ENCODE measurements around the gene NARS2. TPM values are rescaled to one million over a fixed set of nuclear protein-coding genes. Genes with fewer than 3 reads are reported as not detected.

NARS2 gene
- total and polyA plus RNA-seq, 10 of the 15 experiments (the other 5 are each of a cell fraction or from before 2014, with no cell fraction given): 22.2 to 45.3 (median 36.3) TPM

DNA sequence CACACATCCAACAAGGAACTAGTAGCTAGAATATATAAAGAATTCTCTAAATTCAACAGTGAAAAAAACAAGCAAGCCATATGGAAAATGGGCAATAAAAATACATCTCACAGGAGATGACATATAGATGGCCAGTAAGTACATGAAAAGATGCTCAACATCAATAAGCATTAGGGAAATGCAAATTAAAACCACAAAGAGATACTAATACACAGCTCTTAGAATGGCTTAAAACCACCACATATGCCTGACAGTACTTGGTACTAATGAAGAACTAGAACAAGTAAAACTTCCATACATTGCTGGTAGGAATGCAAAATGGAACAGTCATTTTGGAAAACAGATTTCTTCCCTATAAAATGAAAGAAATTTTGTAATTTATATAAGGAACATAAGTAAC, 85.5 kb downstream of the NARS2 start:
- POLR2A ChIA-PET: no interaction called here
- BruUV-seq (replicated peaks): no TSS peak
- intact Hi-C loops (cut with micrococcal nuclease; ENCODE audit: unreplicated experiment): no loop called here
- Histone ChIP-seq H3K9me3 (replicated peaks; ENCODE audit: control insufficient read depth, insufficient read depth, low read length) (no peaks in the 10 kb centered on the region; the same call in 2 of the 3 replicates), H3K9ac (ENCODE audit: control insufficient read depth, insufficient read depth, low read length) (no peak overlapping the region), H3K79me2 (ENCODE audit: control insufficient read depth, insufficient read depth, low read length) (no peaks in the 10 kb centered on the region), H3K4me2 (ENCODE audit: control insufficient read depth, insufficient read depth) (no peak overlapping the region), H3K27me3 (replicated peaks in 1 of 2; ENCODE audit: control insufficient read depth in 2 of 2, insufficient read depth in 2 of 2, low read length in 1 of 2) (no peaks in the 10 kb centered on the region), H3K36me3 (ENCODE audit: control insufficient read depth in 2 of 2, insufficient read depth in 2 of 2, low read length in 1 of 2) (peaks cover 2 to 6% of the 10 kb centered on the region in 2 experiments), H3K4me1 (ENCODE audit: control insufficient read depth, insufficient read depth, low read length) (no peaks in the 10 kb centered on the region), H3K27ac (ENCODE audit: control insufficient read depth, insufficient read depth) (no peak overlapping the region), H3K4me3 (no peak overlapping the region), H2AFZ (ENCODE audit: control insufficient read depth, low read depth, low read length) (no peak overlapping the region), H4K20me1 (ENCODE audit: control insufficient read depth, insufficient read depth) (no peaks in the 10 kb centered on the region)
- ATAC-seq (no peak), FAIRE-seq (no peak), DNase-seq (ENCODE audit: low read depth, low spot score) (no peak)
- CTCF ChIA-PET: interaction anchor here (0.8 to 1.3 kb wide), 3 partner anchors 73 to 76 kb away, joined by 3 to 6 read pairs (median 3); no protein-coding TSS in a partner anchor
- in situ Hi-C loops (cut with MboI): no loop called here
- SMC1A ChIA-PET (ENCODE audit: uncharacterized antibody, unreplicated experiment): interaction anchor here (1.5 kb wide), 1 partner anchor 25 kb away, joined by 4 read pairs; no protein-coding TSS in a partner anchor
- RAD21 ChIA-PET (ENCODE audit: unreplicated experiment): interaction anchor here (1.4 kb wide), 1 partner anchor 27 kb away, joined by 3 read pairs; no protein-coding TSS in a partner anchor
- TF ChIP-seq ATF7 (IDR thresholded peaks at IDR 0.05; ENCODE audit: low read depth): no peak
- TF ChIP-seq SMARCA5 (IDR thresholded peaks at IDR 0.05): no peak
- peak; percentile 44; the same call in 1 of the 2 replicates for TF ChIP-seq RUNX3 (IDR thresholded peaks at IDR 0.05; ENCODE audit: low read length)
- no peak for TF ChIP-seq DPF2 (IDR thresholded peaks at IDR 0.05)
- TF ChIP-seq KAT2A (conservative IDR thresholded peaks at IDR 0.05; ENCODE audit: control insufficient read depth, low read depth, low read length): no peak
- TF ChIP-seq FOXK2 (IDR thresholded peaks at IDR 0.05): no peak

DNA sequence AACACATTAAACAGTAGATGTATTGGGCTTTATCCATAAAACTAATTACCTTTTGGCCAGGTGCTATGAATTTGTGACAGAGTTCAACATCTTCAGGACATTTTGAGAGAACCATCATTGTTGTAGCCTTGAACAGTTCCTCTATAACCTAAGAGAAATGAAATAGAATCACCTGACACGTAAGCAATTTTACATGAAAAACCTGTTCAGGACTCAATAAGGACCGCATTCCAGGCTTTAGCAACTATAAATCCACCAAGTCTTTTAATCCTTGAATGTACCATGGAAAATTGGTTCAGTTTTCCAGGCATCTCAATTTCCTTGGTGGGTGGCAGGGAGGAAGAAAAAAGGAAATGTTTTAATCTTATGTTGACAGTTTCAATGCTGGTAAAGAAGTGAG, 96.1 kb downstream of the NARS2 start:
- in situ Hi-C loops (cut with MboI) (no loop called here), intact Hi-C loops (cut with micrococcal nuclease; ENCODE audit: unreplicated experiment) (no loop called here)
- Histone ChIP-seq H3K36me3 (ENCODE audit: control insufficient read depth in 2 of 2, insufficient read depth in 2 of 2, low read length in 1 of 2) (no peaks in the 10 kb centered on the region; a peak in 2 of 4 replicates), H2AFZ (ENCODE audit: control insufficient read depth, low read depth, low read length) (no peak overlapping the region), H3K27me3 (replicated peaks in 1 of 2; ENCODE audit: control insufficient read depth in 2 of 2, insufficient read depth in 2 of 2, low read length in 1 of 2) (no peaks in the 10 kb centered on the region), H3K4me1 (ENCODE audit: control insufficient read depth, insufficient read depth, low read length) (no peaks in the 10 kb centered on the region), H3K4me3 (no peak overlapping the region), H3K27ac (ENCODE audit: control insufficient read depth, insufficient read depth) (no peak overlapping the region), H3K4me2 (ENCODE audit: control insufficient read depth, insufficient read depth) (no peak overlapping the region), H3K79me2 (ENCODE audit: control insufficient read depth, insufficient read depth, low read length) (no peaks in the 10 kb centered on the region), H3K9ac (ENCODE audit: control insufficient read depth, insufficient read depth, low read length) (no peak overlapping the region), H4K20me1 (ENCODE audit: control insufficient read depth, insufficient read depth) (no peaks in the 10 kb centered on the region), H3K9me3 (replicated peaks; ENCODE audit: control insufficient read depth, insufficient read depth, low read length) (no peaks in the 10 kb centered on the region)
- CTCF ChIA-PET: no interaction called here
- 100% methylated on average over 2 of the region's 2 CpGs for WGBS (ENCODE audit: insufficient coverage, insufficient replicate concordance, low lambda C conversion rate, missing lambda C conversion rate)
- DNase-seq (ENCODE audit: low read depth, low spot score) (no peak), FAIRE-seq (no peak), ATAC-seq (no peak)
- POLR2A ChIA-PET: no interaction called here
- RAD21 ChIA-PET (ENCODE audit: unreplicated experiment): no interaction called here
- SMC1A ChIA-PET (ENCODE audit: uncharacterized antibody, unreplicated experiment): interaction anchor here (1.1 to 1.4 kb wide), 2 partner anchors 9 to 55 kb away, joined by 3 read pairs; no protein-coding TSS in a partner anchor
- no TSS peak for BruUV-seq (replicated peaks)
- no peak for TF ChIP-seq ETV6 (conservative IDR thresholded peaks at IDR 0.05 in 1 of 2, IDR thresholded peaks at IDR 0.05 in 1 of 2; ENCODE audit: borderline replicate concordance in 1 of 2, low read depth in 1 of 2)
- TF ChIP-seq ASH2L (IDR thresholded peaks at IDR 0.05; ENCODE audit: borderline replicate concordance, low read depth): no peak
- no peak for TF ChIP-seq ZNF207 (IDR thresholded peaks at IDR 0.05; ENCODE audit: borderline replicate concordance)
- no peak for TF ChIP-seq POLR2A (IDR thresholded peaks at IDR 0.05; ENCODE audit: low read depth, low read length)
- TF ChIP-seq RCOR1 (conservative IDR thresholded peaks at IDR 0.05; ENCODE audit: low read depth, low read length): no peak
- no peak for TF ChIP-seq ZZZ3 (IDR thresholded peaks at IDR 0.05; ENCODE audit: control insufficient read depth, insufficient read length, low read depth)
- no peak for TF ChIP-seq ZBED1 (IDR thresholded peaks at IDR 0.05; ENCODE audit: borderline replicate concordance)
- no peak for TF ChIP-seq BRCA1 (IDR thresholded peaks at IDR 0.05; ENCODE audit: low read depth, low read length)
- TF ChIP-seq RBBP5 (conservative IDR thresholded peaks at IDR 0.05): no peak
- TF ChIP-seq, protein P1, sequence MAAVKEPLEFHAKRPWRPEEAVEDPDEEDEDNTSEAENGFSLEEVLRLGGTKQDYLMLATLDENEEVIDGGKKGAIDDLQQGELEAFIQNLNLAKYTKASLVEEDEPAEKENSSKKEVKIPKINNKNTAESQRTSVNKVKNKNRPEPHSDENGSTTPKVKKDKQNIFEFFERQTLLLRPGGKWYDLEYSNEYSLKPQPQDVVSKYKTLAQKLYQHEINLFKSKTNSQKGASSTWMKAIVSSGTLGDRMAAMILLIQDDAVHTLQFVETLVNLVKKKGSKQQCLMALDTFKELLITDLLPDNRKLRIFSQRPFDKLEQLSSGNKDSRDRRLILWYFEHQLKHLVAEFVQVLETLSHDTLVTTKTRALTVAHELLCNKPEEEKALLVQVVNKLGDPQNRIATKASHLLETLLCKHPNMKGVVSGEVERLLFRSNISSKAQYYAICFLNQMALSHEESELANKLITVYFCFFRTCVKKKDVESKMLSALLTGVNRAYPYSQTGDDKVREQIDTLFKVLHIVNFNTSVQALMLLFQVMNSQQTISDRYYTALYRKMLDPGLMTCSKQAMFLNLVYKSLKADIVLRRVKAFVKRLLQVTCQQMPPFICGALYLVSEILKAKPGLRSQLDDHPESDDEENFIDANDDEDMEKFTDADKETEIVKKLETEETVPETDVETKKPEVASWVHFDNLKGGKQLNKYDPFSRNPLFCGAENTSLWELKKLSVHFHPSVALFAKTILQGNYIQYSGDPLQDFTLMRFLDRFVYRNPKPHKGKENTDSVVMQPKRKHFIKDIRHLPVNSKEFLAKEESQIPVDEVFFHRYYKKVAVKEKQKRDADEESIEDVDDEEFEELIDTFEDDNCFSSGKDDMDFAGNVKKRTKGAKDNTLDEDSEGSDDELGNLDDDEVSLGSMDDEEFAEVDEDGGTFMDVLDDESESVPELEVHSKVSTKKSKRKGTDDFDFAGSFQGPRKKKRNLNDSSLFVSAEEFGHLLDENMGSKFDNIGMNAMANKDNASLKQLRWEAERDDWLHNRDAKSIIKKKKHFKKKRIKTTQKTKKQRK (IDR thresholded peaks at IDR 0.05; ENCODE audit: low read depth, low read length): no peak
- no peak for TF ChIP-seq ZNF274 (IDR thresholded peaks at IDR 0.05; ENCODE audit: insufficient read depth, insufficient read length)
